GM18505 (cell line): ENCODE results near the gene ENSA.

Source experiments
- ATAC-seq: cut with Tn5 transposase; IDR thresholded peaks from one replicate; pipeline ENCODE4 v1.9.1; 2021; ENCODE audit not compliant: unreplicated experiment
- POLR2A ChIP-seq: IDR thresholded peaks from 4 replicates; pipeline ENCODE4 v1.6.1; 2011; ENCODE audit warnings: borderline replicate concordance; ENCODE audit not compliant: insufficient read depth, insufficient read length; ENCODE audit errors: extremely low read depth

ENSA gene

GRCh38 chr1:150572918-150573647 lies 56.3 kb downstream of the ENSA start:
- ATAC-seq, result no peak
- peak; percentile 40 for TF ChIP-seq POLR2A
